HUES6 (cell line): Measurements from ENCODE around the gene POMGNT2.

Experiments used
- H3K27ac ChIP-seq: 2 replicates; pipeline ENCODE4 v1.7.0; 2013; ENCODE audit warnings: low read depth, mild to moderate bottlenecking, low read length, inconsistent platforms
- H3K27me3 ChIP-seq: 2 replicates; pipeline ENCODE4 v1.6.1; 2013; ENCODE audit warnings: low read length; ENCODE audit not compliant: control insufficient read depth, insufficient read depth
- H3K36me3 ChIP-seq: 2 replicates; pipeline ENCODE4 v1.6.1; 2013; ENCODE audit warnings: low read length; ENCODE audit not compliant: control insufficient read depth, insufficient read depth
- H3K4me1 ChIP-seq: 2 replicates; pipeline ENCODE4 v1.6.1; 2013; ENCODE audit warnings: low read length; ENCODE audit not compliant: control insufficient read depth, insufficient read depth
- H3K4me3 ChIP-seq: 2 replicates; pipeline ENCODE4 v1.5.1; 2013; ENCODE audit warnings: low read depth, low read length
- H3K9ac ChIP-seq: one replicate; pipeline ENCODE4 v1.6.1; 2013; ENCODE audit warnings: mild to moderate bottlenecking, low read length
- H3K9me3 ChIP-seq: 2 replicates; pipeline ENCODE4 v1.6.1; 2013; ENCODE audit warnings: low read depth, low read length; ENCODE audit not compliant: control insufficient read depth, insufficient read depth

POMGNT2 gene

GRCh38 chr3:43043071-43043766 lies 62.7 kb downstream of the POMGNT2 start:
- H3K27me3 ChIP-seq = no peaks in the 10 kb centered on the region
- H3K4me1 ChIP-seq = no peaks in the 10 kb centered on the region
- peaks cover 53% of the 10 kb centered on the region for H3K9me3 ChIP-seq
- H3K9ac ChIP-seq = no peak overlapping the region
- H3K27ac ChIP-seq = no peak overlapping the region
- H3K36me3 ChIP-seq = no peaks in the 10 kb centered on the region
- no peak overlapping the region for H3K4me3 ChIP-seq

GRCh38 chr3:43041517-43041916 lies 64.4 kb downstream of the POMGNT2 start:
- Histone ChIP-seq H3K36me3 (no peaks in the 10 kb centered on the region), H3K4me3 (no peak overlapping the region), H3K27me3 (no peaks in the 10 kb centered on the region), H3K9me3 (peaks cover 36% of the 10 kb centered on the region), H3K27ac (no peak overlapping the region), H3K4me1 (no peaks in the 10 kb centered on the region), H3K9ac (no peak overlapping the region)

- Histone ChIP-seq H3K27ac (no peak overlapping the region), H3K4me1 (no peaks in the 10 kb centered on the region), H3K36me3 (no peaks in the 10 kb centered on the region), H3K4me3 (no peak overlapping the region), H3K27me3 (no peaks in the 10 kb centered on the region), H3K9ac (no peak overlapping the region), H3K9me3 (peaks cover 4% of the 10 kb centered on the region; the same call in 1 of the 2 replicates)
These were observed 67.9 kb downstream of the POMGNT2 start for GRCh38 chr3:43038010-43038409.

GRCh38 chr3:43036621-43037423 lies 69.1 kb downstream of the POMGNT2 start:
- Histone ChIP-seq H3K36me3 (no peaks in the 10 kb centered on the region), H3K9me3 (no peaks in the 10 kb centered on the region), H3K9ac (no peak overlapping the region), H3K27me3 (no peaks in the 10 kb centered on the region), H3K4me1 (no peaks in the 10 kb centered on the region), H3K4me3 (no peak overlapping the region), H3K27ac (no peak overlapping the region)

- Histone ChIP-seq H3K9me3 (no peaks in the 10 kb centered on the region), H3K4me3 (no peak overlapping the region), H3K9ac (no peak overlapping the region), H3K27me3 (no peaks in the 10 kb centered on the region), H3K27ac (no peak overlapping the region), H3K36me3 (no peaks in the 10 kb centered on the region), H3K4me1 (no peaks in the 10 kb centered on the region)
These were observed 70.0 kb downstream of the POMGNT2 start for GRCh38 chr3:43035801-43036365.

GRCh38 chr3:43034911-43035310 lies 71.0 kb downstream of the POMGNT2 start:
- H3K9me3 ChIP-seq = no peaks in the 10 kb centered on the region
- no peaks in the 10 kb centered on the region for H3K4me1 ChIP-seq
- H3K27me3 ChIP-seq = no peaks in the 10 kb centered on the region
- H3K27ac ChIP-seq = no peak overlapping the region
- no peaks in the 10 kb centered on the region for H3K36me3 ChIP-seq
- H3K4me3 ChIP-seq = no peak overlapping the region
- no peak overlapping the region for H3K9ac ChIP-seq

- Histone ChIP-seq H3K9ac (no peak overlapping the region), H3K4me1 (no peaks in the 10 kb centered on the region), H3K9me3 (no peaks in the 10 kb centered on the region; the same call in 1 of the 2 replicates), H3K27me3 (no peaks in the 10 kb centered on the region), H3K27ac (no peak overlapping the region), H3K4me3 (no peak overlapping the region), H3K36me3 (no peaks in the 10 kb centered on the region)
These were observed 71.7 kb downstream of the POMGNT2 start for GRCh38 chr3:43034200-43034599.

GRCh38 chr3:43032646-43033628 lies 72.9 kb downstream of the POMGNT2 start:
- no peak overlapping the region for H3K4me3 ChIP-seq
- H3K27me3 ChIP-seq = no peaks in the 10 kb centered on the region
- no peaks in the 10 kb centered on the region for H3K4me1 ChIP-seq
- H3K9me3 ChIP-seq = peaks cover 2% of the 10 kb centered on the region; the same call in 1 of the 2 replicates
- H3K27ac ChIP-seq = no peak overlapping the region
- no peaks in the 10 kb centered on the region for H3K36me3 ChIP-seq
- no peak overlapping the region for H3K9ac ChIP-seq

GRCh38 chr3:43031889-43032545 lies 73.9 kb downstream of the POMGNT2 start:
- no peaks in the 10 kb centered on the region for H3K4me1 ChIP-seq
- no peak overlapping the region for H3K4me3 ChIP-seq
- no peak overlapping the region for H3K9ac ChIP-seq
- peaks cover 3% of the 10 kb centered on the region; the same call in 1 of the 2 replicates for H3K9me3 ChIP-seq
- H3K27me3 ChIP-seq = no peaks in the 10 kb centered on the region
- H3K27ac ChIP-seq = no peak overlapping the region
- no peaks in the 10 kb centered on the region for H3K36me3 ChIP-seq

GRCh38 chr3:43031485-43031884 lies 74.4 kb downstream of the POMGNT2 start:
- Histone ChIP-seq H3K9me3 (peaks cover 3% of the 10 kb centered on the region; the same call in 1 of the 2 replicates), H3K9ac (no peak overlapping the region), H3K36me3 (no peaks in the 10 kb centered on the region), H3K27ac (no peak overlapping the region), H3K27me3 (no peaks in the 10 kb centered on the region), H3K4me3 (no peak overlapping the region), H3K4me1 (no peaks in the 10 kb centered on the region)
